Measurements from ENCODE around the gene TUBA4A. TPM values are rescaled to one million over a fixed set of nuclear protein-coding genes. Genes with fewer than 3 reads are reported as not detected.

Gene TUBA4A
- total and polyA plus RNA-seq, 10 of the 15 experiments (the other 5 are each of a cell fraction or from before 2014, with no cell fraction given): 58.2 to 325 (median 134) TPM

DNA sequence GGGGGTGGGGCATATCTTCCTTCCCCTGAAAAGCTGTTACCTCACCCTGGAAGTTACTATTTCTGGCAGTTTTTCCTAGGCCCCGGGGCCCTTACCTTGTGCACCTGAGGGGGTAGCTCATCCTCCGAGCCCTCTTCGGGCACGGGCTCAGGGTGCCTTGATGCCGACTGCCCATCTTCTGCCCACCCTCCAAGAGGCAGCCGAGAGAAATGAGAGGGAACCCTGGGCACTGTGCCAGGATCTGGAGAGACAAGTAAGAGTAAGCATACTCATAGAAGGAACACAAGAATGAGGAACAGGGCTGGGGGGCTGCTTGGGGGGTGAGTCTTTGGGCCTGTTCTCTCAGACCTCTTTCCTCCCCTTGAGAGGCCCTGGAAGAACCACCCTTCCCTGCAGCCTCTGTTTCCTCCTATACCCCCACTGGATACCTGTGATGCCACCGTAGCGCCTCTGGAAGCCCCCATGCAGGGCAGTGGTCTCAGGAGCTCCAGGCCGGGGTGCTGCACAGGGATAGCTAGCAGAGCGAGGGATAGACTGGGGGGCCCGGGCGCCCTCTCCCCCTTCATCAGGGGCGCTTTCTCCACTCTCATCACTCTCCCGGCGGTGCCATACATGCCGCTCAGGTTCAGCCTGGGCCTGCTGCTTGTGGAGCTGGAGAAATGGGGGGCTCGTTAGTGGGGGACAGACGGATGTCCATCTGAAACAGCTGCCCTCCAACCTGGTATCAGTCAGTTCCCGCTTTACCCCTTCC lies 32.9 kb downstream of the TUBA4A start:
- 95% methylated on average over 19 of the region's 19 CpGs for WGBS (ENCODE audit: insufficient coverage, insufficient replicate concordance, low lambda C conversion rate, missing lambda C conversion rate)
- POLR2A ChIA-PET: interaction anchor here (0.7 kb wide), 1 partner anchor 8 kb away, joined by 4 read pairs; no protein-coding TSS in a partner anchor
- ATAC-seq: no peak

GRCh38 chr2:219219784-219220532 lies 33.8 kb downstream of the TUBA4A start:
- no TSS peak for BruUV-seq (replicated peaks)
- Histone ChIP-seq H3K4me3 (no peak overlapping the region), H2AFZ (ENCODE audit: control insufficient read depth, low read depth, low read length) (no peak overlapping the region), H3K4me2 (ENCODE audit: control insufficient read depth, insufficient read depth) (no peak overlapping the region), H3K27me3 (replicated peaks in 1 of 2; ENCODE audit: control insufficient read depth in 2 of 2, insufficient read depth in 2 of 2, low read length in 1 of 2) (no peaks in the 10 kb centered on the region), H3K4me1 (ENCODE audit: control insufficient read depth, insufficient read depth, low read length) (peaks cover 16% of the 10 kb centered on the region), H3K9me3 (replicated peaks; ENCODE audit: control insufficient read depth, insufficient read depth, low read length) (no peaks in the 10 kb centered on the region), H3K36me3 (ENCODE audit: control insufficient read depth in 2 of 2, insufficient read depth in 2 of 2, low read length in 1 of 2) (peaks cover 12 to 32% of the 10 kb centered on the region in 2 experiments), H3K27ac (ENCODE audit: control insufficient read depth, insufficient read depth) (no peak overlapping the region), H3K79me2 (ENCODE audit: control insufficient read depth, insufficient read depth, low read length) (peaks cover 14% of the 10 kb centered on the region), H4K20me1 (ENCODE audit: control insufficient read depth, insufficient read depth) (no peaks in the 10 kb centered on the region; the same call in 1 of the 2 replicates), H3K9ac (ENCODE audit: control insufficient read depth, insufficient read depth, low read length) (no peak overlapping the region)
- ChIA-PET CTCF (interaction anchor here (0.9 kb wide), 1 partner anchor 26 kb away, joined by 3 read pairs; no protein-coding TSS in a partner anchor), SMC1A (ENCODE audit: uncharacterized antibody, unreplicated experiment) (interaction anchor here (1.3 to 1.8 kb wide), 4 partner anchors 9 to 62 kb away, joined by 4 to 8 read pairs (median 4); partner anchors contain the start of genes ANKZF1, ATG9A and ZFAND2B), POLR2A (interaction anchor here (0.7 to 3.8 kb wide), 4 partner anchors 9 to 44 kb away, joined by 3 to 21 read pairs (median 6); partner anchors contain the start of genes CNPPD1, GLB1L and STK16), RAD21 (ENCODE audit: unreplicated experiment) (interaction anchor here (0.7 kb wide), 1 partner anchor 56 kb away, joined by 3 read pairs; no protein-coding TSS in a partner anchor)
- DNase-seq (ENCODE audit: low read depth, low spot score) (no peak), ATAC-seq (no peak), FAIRE-seq (no peak)
- 93% methylated on average over 18 of the region's 18 CpGs for WGBS (ENCODE audit: insufficient coverage, insufficient replicate concordance, low lambda C conversion rate, missing lambda C conversion rate)
- TF ChIP-seq RUNX3 (IDR thresholded peaks at IDR 0.05; ENCODE audit: low read length): no peak
- in situ Hi-C loops (cut with MboI): no loop called here
- intact Hi-C loops (cut with micrococcal nuclease; ENCODE audit: unreplicated experiment): loop anchor here (2.0 kb wide), 1 partner anchor 75 kb away; no protein-coding TSS in a partner anchor

More for the DNA sequence above, 32.9 kb downstream of the TUBA4A start:
- ChIA-PET RAD21 (ENCODE audit: unreplicated experiment) (interaction anchor here (0.7 kb wide), 1 partner anchor 57 kb away, joined by 3 read pairs; no protein-coding TSS in a partner anchor), CTCF (interaction anchor here (0.9 kb wide), 1 partner anchor 25 kb away, joined by 3 read pairs; no protein-coding TSS in a partner anchor), SMC1A (ENCODE audit: uncharacterized antibody, unreplicated experiment) (interaction anchor here (1.1 kb wide), 1 partner anchor 11 kb away, joined by 3 read pairs; no protein-coding TSS in a partner anchor)
- H2AFZ ChIP-seq (ENCODE audit: control insufficient read depth, low read depth, low read length): no peak overlapping the region
- in situ Hi-C loops (cut with MboI): no loop called here
- H3K79me2 ChIP-seq (ENCODE audit: control insufficient read depth, insufficient read depth, low read length): peaks cover 14% of the 10 kb centered on the region
- H3K4me2 ChIP-seq (ENCODE audit: control insufficient read depth, insufficient read depth): no peak overlapping the region
- no peaks in the 10 kb centered on the region; the same call in 1 of the 2 replicates for H4K20me1 ChIP-seq (ENCODE audit: control insufficient read depth, insufficient read depth)
- H3K9me3 ChIP-seq (replicated peaks; ENCODE audit: control insufficient read depth, insufficient read depth, low read length): no peaks in the 10 kb centered on the region
- H3K36me3 ChIP-seq (ENCODE audit: control insufficient read depth in 2 of 2, insufficient read depth in 2 of 2, low read length in 1 of 2): peaks cover 14 to 30% of the 10 kb centered on the region in 2 experiments
- DNase-seq (ENCODE audit: low read depth, low spot score): no peak
- peaks cover 16% of the 10 kb centered on the region for H3K4me1 ChIP-seq (ENCODE audit: control insufficient read depth, insufficient read depth, low read length)
- intact Hi-C loops (cut with micrococcal nuclease; ENCODE audit: unreplicated experiment): no loop called here
- H3K27ac ChIP-seq (ENCODE audit: control insufficient read depth, insufficient read depth): no peak overlapping the region
- no peak for FAIRE-seq
- H3K9ac ChIP-seq (ENCODE audit: control insufficient read depth, insufficient read depth, low read length): no peak overlapping the region
- H3K4me3 ChIP-seq: no peak overlapping the region
- no peaks in the 10 kb centered on the region for H3K27me3 ChIP-seq (replicated peaks in 1 of 2; ENCODE audit: control insufficient read depth in 2 of 2, insufficient read depth in 2 of 2, low read length in 1 of 2)
- BruUV-seq (replicated peaks): no TSS peak
- no peak for TF ChIP-seq ESRRA (IDR thresholded peaks at IDR 0.05; ENCODE audit: low read length)
- no peak for TF ChIP-seq BRCA1 (IDR thresholded peaks at IDR 0.05; ENCODE audit: low read depth, low read length)
- no peak for TF ChIP-seq ZNF622 (IDR thresholded peaks at IDR 0.05)
- no peak for TF ChIP-seq KAT2A (conservative IDR thresholded peaks at IDR 0.05; ENCODE audit: control insufficient read depth, low read depth, low read length)
- TF ChIP-seq IKZF1 (conservative IDR thresholded peaks at IDR 0.05): no peak

Measured in GM12878 (cell line).